ENCODE measurements around the gene ANKS1B. TPM values are rescaled to one million over a fixed set of nuclear protein-coding genes. Genes with fewer than 3 reads are reported as not detected.

Gene ANKS1B
- polyA plus RNA-seq, 3 donors = not detected

GRCh38 chr12:99427104-99427503 lies 557.6 kb downstream of the ANKS1B start:
- H3K4me1 Mint-ChIP-seq = no peaks in the 10 kb centered on the region
- H3K27ac Mint-ChIP-seq = no peak overlapping the region
- Histone ChIP-seq H3K27ac (ENCODE audit: low read depth in 1 of 2, low read length in 2 of 2) (no peak overlapping the region), H3K36me3 (replicated peaks in 1 of 2; ENCODE audit: control insufficient read depth in 1 of 2, insufficient read depth in 2 of 2, low read length in 2 of 2) (no peaks in the 10 kb centered on the region), H3K4me3 (replicated peaks in 1 of 3; ENCODE audit: low read depth in 2 of 3, low read length in 3 of 3) (no peak overlapping the region), H3K4me1 (ENCODE audit: control insufficient read depth in 1 of 2, insufficient read depth in 2 of 2, low read length in 2 of 2) (no peaks in the 10 kb centered on the region), H3K9ac (ENCODE audit: insufficient read depth, low read length, poor library complexity, severe bottlenecking) (no peak overlapping the region), H3K27me3 (ENCODE audit: control insufficient read depth in 2 of 2, insufficient read depth in 2 of 2, low read length in 2 of 2) (no peaks in the 10 kb centered on the region), H3K9me3 (replicated peaks in 1 of 2; ENCODE audit: control insufficient read depth in 1 of 2, insufficient read depth in 1 of 2, low read length in 2 of 2) (peaks cover 3 to 5% of the 10 kb centered on the region in 2 donors), H2AFZ (ENCODE audit: insufficient read depth, low read depth, low read length, poor library complexity, severe bottlenecking) (no peak overlapping the region), H3K4me2 (replicated peaks; ENCODE audit: extremely low read depth, low read length, poor library complexity, severe bottlenecking) (no peak overlapping the region), H4K20me1 (ENCODE audit: insufficient read depth, low read length) (no peaks in the 10 kb centered on the region), H3K79me2 (ENCODE audit: insufficient read depth, low read length) (no peaks in the 10 kb centered on the region)
- H3K4me3 Mint-ChIP-seq = no peak overlapping the region
- H3K27me3 Mint-ChIP-seq (ENCODE audit: low read depth in 3 of 3) = no peaks in the 10 kb centered on the region
- H3K36me3 Mint-ChIP-seq = no peaks in the 10 kb centered on the region
- H3K9me3 Mint-ChIP-seq = peaks cover 0 to 6% (median 0%) of the 10 kb centered on the region in 7 donors
- no peak for DNase-seq
- WGBS (ENCODE audit: insufficient coverage) = 67% methylated on average over 1 of the region's 2 CpGs
- TF ChIP-seq, protein P1, sequence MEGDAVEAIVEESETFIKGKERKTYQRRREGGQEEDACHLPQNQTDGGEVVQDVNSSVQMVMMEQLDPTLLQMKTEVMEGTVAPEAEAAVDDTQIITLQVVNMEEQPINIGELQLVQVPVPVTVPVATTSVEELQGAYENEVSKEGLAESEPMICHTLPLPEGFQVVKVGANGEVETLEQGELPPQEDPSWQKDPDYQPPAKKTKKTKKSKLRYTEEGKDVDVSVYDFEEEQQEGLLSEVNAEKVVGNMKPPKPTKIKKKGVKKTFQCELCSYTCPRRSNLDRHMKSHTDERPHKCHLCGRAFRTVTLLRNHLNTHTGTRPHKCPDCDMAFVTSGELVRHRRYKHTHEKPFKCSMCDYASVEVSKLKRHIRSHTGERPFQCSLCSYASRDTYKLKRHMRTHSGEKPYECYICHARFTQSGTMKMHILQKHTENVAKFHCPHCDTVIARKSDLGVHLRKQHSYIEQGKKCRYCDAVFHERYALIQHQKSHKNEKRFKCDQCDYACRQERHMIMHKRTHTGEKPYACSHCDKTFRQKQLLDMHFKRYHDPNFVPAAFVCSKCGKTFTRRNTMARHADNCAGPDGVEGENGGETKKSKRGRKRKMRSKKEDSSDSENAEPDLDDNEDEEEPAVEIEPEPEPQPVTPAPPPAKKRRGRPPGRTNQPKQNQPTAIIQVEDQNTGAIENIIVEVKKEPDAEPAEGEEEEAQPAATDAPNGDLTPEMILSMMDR (IDR thresholded peaks at IDR 0.05) = no peak
- intact Hi-C loops (cut with micrococcal nuclease) = no loop called here

GRCh38 chr12:99418379-99418778 lies 566.4 kb downstream of the ANKS1B start:
- H3K9me3 ChIP-seq (replicated peaks in 1 of 2; ENCODE audit: control insufficient read depth in 1 of 2, insufficient read depth in 1 of 2, low read length in 2 of 2) = peaks cover 0 to 4% of the 10 kb centered on the region in 2 donors
- H3K36me3 ChIP-seq (replicated peaks in 1 of 2; ENCODE audit: control insufficient read depth in 1 of 2, insufficient read depth in 2 of 2, low read length in 2 of 2) = no peaks in the 10 kb centered on the region
- no peak overlapping the region for H3K4me2 ChIP-seq (replicated peaks; ENCODE audit: extremely low read depth, low read length, poor library complexity, severe bottlenecking)
- no peak overlapping the region for H3K4me3 ChIP-seq (replicated peaks in 1 of 3; ENCODE audit: low read depth in 2 of 3, low read length in 3 of 3)
- intact Hi-C loops (cut with micrococcal nuclease) = no loop called here
- Mint-ChIP-seq H3K9me3 (peaks cover 0 to 3% (median 2%) of the 10 kb centered on the region in 7 donors), H3K27me3 (ENCODE audit: low read depth in 3 of 3) (no peaks in the 10 kb centered on the region), H3K27ac (no peak overlapping the region), H3K4me1 (no peaks in the 10 kb centered on the region), H3K4me3 (no peak overlapping the region), H3K36me3 (no peaks in the 10 kb centered on the region)
- TF ChIP-seq, protein P1 (IDR thresholded peaks at IDR 0.05) = no peak
- no peak overlapping the region for H3K9ac ChIP-seq (ENCODE audit: insufficient read depth, low read length, poor library complexity, severe bottlenecking)
- H3K27me3 ChIP-seq (ENCODE audit: control insufficient read depth in 2 of 2, insufficient read depth in 2 of 2, low read length in 2 of 2) = no peaks in the 10 kb centered on the region
- no peak overlapping the region for H2AFZ ChIP-seq (ENCODE audit: insufficient read depth, low read depth, low read length, poor library complexity, severe bottlenecking)
- no peak for DNase-seq
- no peaks in the 10 kb centered on the region for H4K20me1 ChIP-seq (ENCODE audit: insufficient read depth, low read length)
- H3K4me1 ChIP-seq (ENCODE audit: control insufficient read depth in 1 of 2, insufficient read depth in 2 of 2, low read length in 2 of 2) = no peaks in the 10 kb centered on the region
- no peak overlapping the region for H3K27ac ChIP-seq (ENCODE audit: low read depth in 1 of 2, low read length in 2 of 2)
- 20% methylated on average over 1 of the region's 3 CpGs for WGBS (ENCODE audit: insufficient coverage)
- no peaks in the 10 kb centered on the region for H3K79me2 ChIP-seq (ENCODE audit: insufficient read depth, low read length)

Data from CD14-positive monocyte (primary cell).